K562 (cell line): ENCODE data around the gene NODAL. TPM values are rescaled to one million over a fixed set of nuclear protein-coding genes. Genes with fewer than 3 reads are reported as not detected.
A peak's percentile ranks its signal among the peaks of the same experiment; 100 is the strongest.

Experiments used
- CGGBP1 ChIP-seq: fragments of 250-450 bp; sonication (Bioruptor Pico); IDR thresholded peaks from 2 replicates; pipeline ENCODE4 v1.9.0; 2021; ENCODE audit warnings: mild to moderate bottlenecking
- CTBP1 ChIP-seq: fragments of 450-650 bp; IDR thresholded peaks from 2 replicates; pipeline ENCODE4 v1.6.1; 2016; ENCODE audit warnings: borderline replicate concordance
- CXXC5 ChIP-seq: fragments of 250-450 bp; sonication (Bioruptor Pico); IDR thresholded peaks from 2 replicates; pipeline ENCODE4 v1.8.0; 2022; ENCODE audit warnings: inconsistent platforms, mild to moderate bottlenecking, moderate library complexity
- FOXM1 ChIP-seq, 2 experiments: fragments of 450-650 bp in 1 of 2; sonication (generic) in 1 of 2; formaldehyde crosslinking in 1 of 2; IDR thresholded peaks; 2 replicates each; pipeline versions ENCODE4 v1.6.1 to v1.9.0; 2017 to 2022; ENCODE audit warnings: low read depth in 2 of 2, mild to moderate bottlenecking in 2 of 2, missing genetic modification reagents in 1 of 2, moderate library complexity in 1 of 2
- JUND ChIP-seq, 2 experiments: IDR thresholded peaks; 2 replicates in 1 of 2; 3 replicates in 1 of 2; pipeline ENCODE4 v1.6.1; 2011; ENCODE audit warnings: borderline replicate concordance in 2 of 2, low read depth in 2 of 2, low read length in 2 of 2, improper control_type of control experiment in 1 of 2, missing biosample characterization in 1 of 2, missing genetic modification characterization in 1 of 2, missing genetic modification reagents in 1 of 2
- MED1 ChIP-seq: sonication (generic); formaldehyde crosslinking; IDR thresholded peaks from 2 replicates; pipeline ENCODE4 v1.8.1; 2023; ENCODE audit warnings: missing genetic modification reagents, borderline replicate concordance
- NCOA2 ChIP-seq, 2 experiments: fragments of 450-650 bp; IDR thresholded peaks; 2 replicates each; pipeline ENCODE4 v1.6.1; 2018; ENCODE audit warnings: mild to moderate bottlenecking in 2 of 2, moderate library complexity in 1 of 2; ENCODE audit not compliant: partially characterized antibody in 2 of 2
- NEUROD1 ChIP-seq: fragments of 150-350 bp; IDR thresholded peaks from 2 replicates; pipeline ENCODE4 v1.6.1; 2014; ENCODE audit warnings: borderline replicate concordance, low read length, low read depth; ENCODE audit not compliant: partially characterized antibody
- NKRF ChIP-seq: fragments of 450-650 bp; IDR thresholded peaks from 2 replicates; pipeline ENCODE4 v1.6.1; 2016; ENCODE audit warnings: borderline replicate concordance
- RCOR1 ChIP-seq, 2 experiments: IDR thresholded peaks; 2 replicates each; pipeline ENCODE4 v1.6.1; 2012; ENCODE audit warnings: low read depth in 2 of 2, low read length in 2 of 2, borderline replicate concordance in 1 of 2, improper control_type of control experiment in 1 of 2
- SIN3A ChIP-seq, 2 experiments: fragments of 150-350 bp in 1 of 2; IDR thresholded peaks; 2 replicates each; pipeline ENCODE4 v1.6.1; 2011 to 2016; ENCODE audit warnings: borderline replicate concordance in 2 of 2, low read depth in 2 of 2, low read length in 2 of 2, mild to moderate bottlenecking in 2 of 2, moderate library complexity in 2 of 2; ENCODE audit not compliant: control insufficient read depth in 1 of 2
- SOX6 ChIP-seq: fragments of 450-650 bp; IDR thresholded peaks from 2 replicates; pipeline ENCODE4 v1.6.1; 2014; ENCODE audit warnings: mild to moderate bottlenecking
- TEAD4 ChIP-seq, 2 experiments: sonication (generic) in 1 of 2; formaldehyde crosslinking in 1 of 2; IDR thresholded peaks; 2 replicates each; pipeline versions ENCODE4 v1.6.1 to v1.8.0; 2012 to 2022; ENCODE audit warnings: borderline replicate concordance in 1 of 2, inconsistent platforms in 1 of 2, low read length in 1 of 2, mild to moderate bottlenecking in 1 of 2, missing genetic modification reagents in 1 of 2
- ZFP36 ChIP-seq: fragments of 150-350 bp; IDR thresholded peaks from 2 replicates; pipeline ENCODE4 v1.6.1; 2018; ENCODE audit warnings: low read length, low read depth; ENCODE audit not compliant: partially characterized antibody
- ZNF644 ChIP-seq: fragments of 200-800 bp; sonication (Bioruptor generic); IDR thresholded peaks from 2 replicates; pipeline ENCODE4 v1.6.1; 2016; ENCODE audit warnings: low read depth, missing genetic modification characterization, missing compliant biosample characterization
- ZNF764 ChIP-seq: fragments of 250-450 bp; sonication (Bioruptor Pico); IDR thresholded peaks from 2 replicates; pipeline ENCODE4 v1.4.0; 2020; ENCODE audit warnings: low read depth, mild to moderate bottlenecking, moderate library complexity
- ZNF785 ChIP-seq: fragments of 250-450 bp; sonication (Bioruptor Pico); IDR thresholded peaks from 2 replicates; pipeline ENCODE4 v1.4.0; 2020; ENCODE audit warnings: mild to moderate bottlenecking
- polyA plus RNA-seq, 8 experiments: library from polyadenylated mRNA; depleted of rRNA in 4 of 8; stranded (reverse) in 5 of 8; unstranded in 3 of 8; fragments of >200 nt; fragmentation: Nextera tagmentation in 2 of 8; fragmentation: Illumina TruSeq in 1 of 8; extraction: Ambion mirVana in 2 of 8; extraction: Trizol in 1 of 8; gene quantifications; 2 replicates each; pipeline versions ENCODE4 v1.2.1 to v1.2.3, GENCODE V29; 2011 to 2014; ENCODE audit warnings: inconsistent platforms in 1 of 8, missing spikeins in 1 of 8
- total RNA-seq, 7 experiments: library from RNA; depleted of rRNA in 6 of 7; stranded (reverse); fragments of >200 nt in 6 of 7; fragmentation: Illumina TruSeq in 2 of 7; extraction: Trizol in 2 of 7; gene quantifications; 2 replicates each; pipeline versions ENCODE4 v1.2.1 to v1.2.3, GENCODE V29; 2011 to 2021; ENCODE audit warnings: low replicate concordance in 1 of 7
- TF ChIP-seq, protein P1 (sequence below): fragments of 450-650 bp; IDR thresholded peaks from 2 replicates; pipeline ENCODE4 v1.6.1; 2016; ENCODE audit warnings: missing biosample characterization, missing genetic modification characterization
- TF ChIP-seq, protein P2 (sequence below), 2 experiments: IDR thresholded peaks; 2 replicates each; pipeline ENCODE4 v1.6.1; 2012; ENCODE audit warnings: improper control_type of control experiment in 2 of 2, low read depth in 2 of 2, low read length in 2 of 2, borderline replicate concordance in 1 of 2

Gene NODAL
- total and polyA plus RNA-seq, 9 of the 15 experiments (the other 6 are each of a cell fraction or from before 2014, with no cell fraction given): not detected

GRCh38 chr10:70405037-70405824 lies 36.2 kb downstream of the NODAL start (continued):
- TF ChIP-seq NKRF: peak; percentile 56; the same call in 1 of the 2 replicates
- peak; percentile 54; the same call in 1 of the 2 replicates for TF ChIP-seq JUND (IDR thresholded peaks at IDR 0.05; ENCODE audit: borderline replicate concordance, low read depth, low read length)
- TF ChIP-seq JUND (tag; IDR thresholded peaks at IDR 0.05; ENCODE audit: borderline replicate concordance, low read depth, low read length): 0 out of 3 replicates have a peak, but pooled peaks have one; percentile 16
- TF ChIP-seq NCOA2 (IDR thresholded peaks at IDR 0.05; ENCODE audit: partially characterized antibody in 2 of 2): no peak
- no peak for TF ChIP-seq MED1 (CRISPR knock-in tag)
- TF ChIP-seq NEUROD1: no peak
- TF ChIP-seq ZFP36: no peak
- TF ChIP-seq, protein P1, sequence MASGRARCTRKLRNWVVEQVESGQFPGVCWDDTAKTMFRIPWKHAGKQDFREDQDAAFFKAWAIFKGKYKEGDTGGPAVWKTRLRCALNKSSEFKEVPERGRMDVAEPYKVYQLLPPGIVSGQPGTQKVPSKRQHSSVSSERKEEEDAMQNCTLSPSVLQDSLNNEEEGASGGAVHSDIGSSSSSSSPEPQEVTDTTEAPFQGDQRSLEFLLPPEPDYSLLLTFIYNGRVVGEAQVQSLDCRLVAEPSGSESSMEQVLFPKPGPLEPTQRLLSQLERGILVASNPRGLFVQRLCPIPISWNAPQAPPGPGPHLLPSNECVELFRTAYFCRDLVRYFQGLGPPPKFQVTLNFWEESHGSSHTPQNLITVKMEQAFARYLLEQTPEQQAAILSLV: peak; percentile 77
- TF ChIP-seq SOX6: peak; percentile 17; the same call in 1 of the 2 replicates
- TF ChIP-seq ZNF785 (CRISPR knock-in tag): no peak
- TF ChIP-seq TEAD4 (IDR thresholded peaks at IDR 0.05; ENCODE audit: low read length): 0 out of 2 replicates have a peak, but pooled peaks have one; percentile 30
- TF ChIP-seq TEAD4 (CRISPR knock-in tag; IDR thresholded peaks at IDR 0.05; ENCODE audit: borderline replicate concordance): no peak
- TF ChIP-seq CXXC5 (CRISPR knock-in tag): peak; percentile 32; the same call in 1 of the 2 replicates
- no peak for TF ChIP-seq FOXM1 (IDR thresholded peaks at IDR 0.05; ENCODE audit: low read depth)
- TF ChIP-seq FOXM1 (CRISPR knock-in tag; IDR thresholded peaks at IDR 0.05; ENCODE audit: low read depth): no peak
- no peak for TF ChIP-seq ZNF764 (CRISPR knock-in tag)
- TF ChIP-seq SIN3A (IDR thresholded peaks at IDR 0.05; ENCODE audit: borderline replicate concordance in 2 of 2, control insufficient read depth in 1 of 2, low read depth in 2 of 2, low read length in 2 of 2): peak in 1 of 2 experiments; percentile 2; a peak in 1 of 4 replicates
- TF ChIP-seq CTBP1: peak; percentile 30; the same call in 1 of the 2 replicates
- peak in 1 of 2 experiments; percentile 92; a peak in 2 of 4 replicates for TF ChIP-seq RCOR1 (IDR thresholded peaks at IDR 0.05; ENCODE audit: borderline replicate concordance in 1 of 2, low read depth in 2 of 2, low read length in 2 of 2)
- no peak for TF ChIP-seq CGGBP1 (CRISPR knock-in tag)
- TF ChIP-seq, protein P2, sequence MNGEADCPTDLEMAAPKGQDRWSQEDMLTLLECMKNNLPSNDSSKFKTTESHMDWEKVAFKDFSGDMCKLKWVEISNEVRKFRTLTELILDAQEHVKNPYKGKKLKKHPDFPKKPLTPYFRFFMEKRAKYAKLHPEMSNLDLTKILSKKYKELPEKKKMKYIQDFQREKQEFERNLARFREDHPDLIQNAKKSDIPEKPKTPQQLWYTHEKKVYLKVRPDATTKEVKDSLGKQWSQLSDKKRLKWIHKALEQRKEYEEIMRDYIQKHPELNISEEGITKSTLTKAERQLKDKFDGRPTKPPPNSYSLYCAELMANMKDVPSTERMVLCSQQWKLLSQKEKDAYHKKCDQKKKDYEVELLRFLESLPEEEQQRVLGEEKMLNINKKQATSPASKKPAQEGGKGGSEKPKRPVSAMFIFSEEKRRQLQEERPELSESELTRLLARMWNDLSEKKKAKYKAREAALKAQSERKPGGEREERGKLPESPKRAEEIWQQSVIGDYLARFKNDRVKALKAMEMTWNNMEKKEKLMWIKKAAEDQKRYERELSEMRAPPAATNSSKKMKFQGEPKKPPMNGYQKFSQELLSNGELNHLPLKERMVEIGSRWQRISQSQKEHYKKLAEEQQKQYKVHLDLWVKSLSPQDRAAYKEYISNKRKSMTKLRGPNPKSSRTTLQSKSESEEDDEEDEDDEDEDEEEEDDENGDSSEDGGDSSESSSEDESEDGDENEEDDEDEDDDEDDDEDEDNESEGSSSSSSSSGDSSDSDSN (IDR thresholded peaks at IDR 0.05; ENCODE audit: borderline replicate concordance in 1 of 2, low read depth in 2 of 2, low read length in 2 of 2): peak; percentile 8 to 68; a peak in 2 of 4 replicates
- TF ChIP-seq ZNF644 (tag): no peak
